ENCODE data around the gene AR.

The AR gene

GRCh38 chrX:67545893-67546495 lies 2.2 kb downstream of the AR start:
- H3K4me1 Mint-ChIP-seq (ENCODE audit: low read depth), result peaks cover 17% of the 10 kb centered on the region
- H3K27ac Mint-ChIP-seq, result no peak overlapping the region
- H3K4me3 Mint-ChIP-seq, result no peak overlapping the region
- no peaks in the 10 kb centered on the region for H3K36me3 Mint-ChIP-seq (ENCODE audit: low read depth)
- intact Hi-C loops (cut with micrococcal nuclease), result no loop called here
- H3K9me3 Mint-ChIP-seq, result no peaks in the 10 kb centered on the region
- H3K27me3 Mint-ChIP-seq, result peaks cover 64% of the 10 kb centered on the region

DNA sequence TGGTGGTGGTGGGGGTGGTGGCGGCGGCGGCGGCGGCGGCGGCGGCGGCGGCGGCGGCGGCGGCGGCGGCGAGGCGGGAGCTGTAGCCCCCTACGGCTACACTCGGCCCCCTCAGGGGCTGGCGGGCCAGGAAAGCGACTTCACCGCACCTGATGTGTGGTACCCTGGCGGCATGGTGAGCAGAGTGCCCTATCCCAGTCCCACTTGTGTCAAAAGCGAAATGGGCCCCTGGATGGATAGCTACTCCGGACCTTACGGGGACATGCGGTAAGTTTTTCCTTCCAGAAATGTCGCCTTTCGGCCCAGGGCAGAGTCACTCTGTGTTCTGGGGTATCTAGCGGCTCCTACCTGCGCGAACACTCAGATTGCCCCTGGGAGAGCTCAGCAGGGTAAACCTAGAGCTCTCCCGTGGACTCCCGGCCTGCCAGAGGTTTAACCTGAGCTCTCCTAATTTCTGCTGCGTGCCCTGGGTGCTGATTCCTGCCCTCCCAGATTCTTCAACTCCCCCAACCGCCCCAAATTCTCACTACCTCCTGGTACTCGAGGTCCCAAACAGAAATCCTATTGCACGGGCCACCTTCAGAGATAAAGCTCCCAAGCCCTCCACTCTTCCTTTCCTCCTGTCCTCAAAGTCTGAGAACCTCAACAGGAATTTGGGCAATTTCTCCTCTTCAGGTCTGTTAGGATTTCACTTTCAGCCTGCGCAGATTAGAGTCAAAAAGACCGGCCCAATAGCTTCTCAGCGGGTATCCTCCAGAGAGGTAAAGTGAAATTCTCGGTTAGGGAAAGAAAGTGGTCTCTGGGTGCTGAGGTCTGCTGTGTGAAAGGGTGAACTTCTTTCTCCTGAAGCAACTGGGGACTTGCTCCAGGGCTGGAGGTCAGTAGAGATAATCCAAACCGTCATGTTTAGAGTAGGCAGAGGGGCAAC lies 2.9 kb downstream of the AR start:
- intact Hi-C loops (cut with micrococcal nuclease), result no loop called here
- Mint-ChIP-seq H3K4me3 (peak overlapping the region; percentile 26), H3K36me3 (ENCODE audit: low read depth) (no peaks in the 10 kb centered on the region), H3K9me3 (no peaks in the 10 kb centered on the region), H3K27ac (no peak overlapping the region), H3K27me3 (peaks cover 64% of the 10 kb centered on the region), H3K4me1 (ENCODE audit: low read depth) (peaks cover 17% of the 10 kb centered on the region)

GRCh38 chrX:67555578-67556203 lies 11.9 kb downstream of the AR start:
- H3K27ac Mint-ChIP-seq, result no peak overlapping the region
- H3K27me3 Mint-ChIP-seq, result no peaks in the 10 kb centered on the region
- no peaks in the 10 kb centered on the region for H3K36me3 Mint-ChIP-seq (ENCODE audit: low read depth)
- no peaks in the 10 kb centered on the region for H3K4me1 Mint-ChIP-seq (ENCODE audit: low read depth)
- H3K4me3 Mint-ChIP-seq, result no peak overlapping the region
- intact Hi-C loops (cut with micrococcal nuclease), result loop anchor here (1.0 kb wide), 1 partner anchor 590 kb away; no protein-coding TSS in a partner anchor
- H3K9me3 Mint-ChIP-seq, result no peaks in the 10 kb centered on the region

- no peak overlapping the region for H3K27ac Mint-ChIP-seq
- intact Hi-C loops (cut with micrococcal nuclease), result no loop called here
These were observed 14.4 kb downstream of the AR start for GRCh38 chrX:67558267-67558666.

DNA sequence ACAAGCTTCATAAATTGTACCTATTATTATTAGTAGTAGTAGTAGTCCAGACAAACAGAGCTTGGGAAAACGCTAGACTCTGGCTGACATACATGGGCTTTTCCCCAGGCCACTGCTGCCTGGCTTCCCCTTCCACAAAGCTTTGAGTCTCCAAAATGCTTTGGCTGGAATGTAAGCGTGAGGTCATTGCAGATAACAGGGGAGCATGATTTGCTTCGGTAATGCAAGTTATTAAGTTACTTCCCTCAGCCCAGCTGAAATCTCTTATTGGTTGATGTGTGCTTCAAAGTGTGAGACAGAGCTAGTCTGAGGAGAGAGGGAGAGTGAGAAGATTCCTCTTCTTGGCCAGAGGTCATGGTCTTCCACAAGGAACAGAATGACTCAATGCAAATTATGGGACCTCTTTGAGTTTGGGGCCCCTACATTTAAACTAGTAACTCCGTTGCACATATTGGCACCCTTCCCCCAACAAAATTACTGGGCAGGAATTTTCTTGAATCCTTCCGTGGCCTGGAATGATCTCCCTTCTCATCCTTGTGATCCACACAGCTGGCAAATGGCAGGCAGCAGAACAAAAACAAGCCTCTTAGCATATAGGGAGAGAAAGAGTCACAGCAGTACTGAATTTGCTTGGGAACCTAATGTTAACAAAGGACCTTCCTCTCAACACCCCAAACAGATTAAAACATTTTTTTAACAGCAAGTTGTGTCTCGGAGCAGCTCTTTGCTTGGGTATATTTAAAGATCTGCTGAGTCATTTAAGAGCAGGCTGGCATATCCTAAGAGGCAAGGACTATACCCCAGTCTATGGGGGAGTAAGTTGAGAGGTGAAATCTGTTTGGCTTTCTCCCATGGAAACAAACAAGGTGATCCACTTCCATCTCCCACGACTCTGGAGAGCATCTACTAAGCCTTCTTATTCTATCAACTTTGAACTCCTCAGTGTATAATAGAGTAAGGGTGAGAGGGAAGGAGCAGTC lies 19.9 kb downstream of the AR start:
- Mint-ChIP-seq H3K27ac (no peak overlapping the region), H3K4me1 (ENCODE audit: low read depth) (no peaks in the 10 kb centered on the region), H3K36me3 (ENCODE audit: low read depth) (no peaks in the 10 kb centered on the region), H3K4me3 (no peak overlapping the region), H3K9me3 (no peaks in the 10 kb centered on the region), H3K27me3 (no peaks in the 10 kb centered on the region)
- intact Hi-C loops (cut with micrococcal nuclease), result no loop called here

More at GRCh38 chrX:67558267-67558666, 14.4 kb downstream of the AR start:
- no peaks in the 10 kb centered on the region for H3K4me1 Mint-ChIP-seq (ENCODE audit: low read depth)
- H3K4me3 Mint-ChIP-seq, result no peak overlapping the region
- H3K9me3 Mint-ChIP-seq, result no peaks in the 10 kb centered on the region
- H3K36me3 Mint-ChIP-seq (ENCODE audit: low read depth), result no peaks in the 10 kb centered on the region
- no peaks in the 10 kb centered on the region for H3K27me3 Mint-ChIP-seq

GRCh38 chrX:67564475-67564874 lies 20.7 kb downstream of the AR start:
- Mint-ChIP-seq H3K4me3 (no peak overlapping the region), H3K9me3 (no peaks in the 10 kb centered on the region), H3K27me3 (no peaks in the 10 kb centered on the region), H3K27ac (no peak overlapping the region), H3K36me3 (ENCODE audit: low read depth) (no peaks in the 10 kb centered on the region), H3K4me1 (ENCODE audit: low read depth) (no peaks in the 10 kb centered on the region)
- intact Hi-C loops (cut with micrococcal nuclease), result no loop called here

DNA sequence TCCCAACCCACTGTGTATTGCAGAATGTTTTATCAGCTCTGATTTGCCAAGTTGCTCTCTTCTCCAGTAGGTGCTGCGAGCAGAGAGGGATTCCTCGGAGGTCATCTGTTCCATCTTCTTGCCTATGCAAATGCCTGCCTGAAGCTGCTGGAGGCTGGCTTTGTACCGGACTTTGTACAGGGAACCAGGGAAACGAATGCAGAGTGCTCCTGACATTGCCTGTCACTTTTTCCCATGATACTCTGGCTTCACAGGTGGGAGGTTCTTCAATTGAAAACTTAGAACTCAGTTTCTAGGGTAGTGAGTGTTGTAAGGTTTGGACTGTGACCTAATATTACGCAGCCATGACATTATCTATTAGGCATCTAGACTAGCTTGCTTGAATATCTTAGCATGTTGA lies 24.9 kb downstream of the AR start:
- Mint-ChIP-seq H3K36me3 (ENCODE audit: low read depth) (no peaks in the 10 kb centered on the region), H3K4me1 (ENCODE audit: low read depth) (no peaks in the 10 kb centered on the region)
- intact Hi-C loops (cut with micrococcal nuclease), result no loop called here

DNA sequence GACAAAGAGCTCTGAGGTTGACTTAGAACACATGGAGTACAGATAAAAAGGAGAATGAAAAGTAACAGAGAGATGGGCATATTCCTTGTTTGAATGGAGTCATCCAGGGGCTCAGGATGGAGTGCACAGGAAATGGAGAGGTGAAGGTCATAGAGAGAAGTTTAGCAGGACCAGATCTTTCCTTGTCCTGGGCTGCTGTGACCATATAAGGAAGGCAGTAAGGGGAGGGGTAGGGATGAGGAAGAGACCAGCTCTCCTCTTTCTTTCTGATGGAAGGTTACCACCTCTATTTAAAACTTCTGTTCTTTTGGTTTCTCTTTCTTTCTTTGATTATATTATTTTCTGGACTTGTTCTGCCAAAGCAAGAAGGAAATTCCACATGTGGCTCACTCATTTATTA lies 27.0 kb downstream of the AR start:
- H3K27me3 Mint-ChIP-seq, result no peaks in the 10 kb centered on the region
- no peak overlapping the region for H3K4me3 Mint-ChIP-seq
- H3K9me3 Mint-ChIP-seq, result no peaks in the 10 kb centered on the region
- no peak overlapping the region for H3K27ac Mint-ChIP-seq
- no peaks in the 10 kb centered on the region for H3K4me1 Mint-ChIP-seq (ENCODE audit: low read depth)
- intact Hi-C loops (cut with micrococcal nuclease), result no loop called here
- H3K36me3 Mint-ChIP-seq (ENCODE audit: low read depth), result no peaks in the 10 kb centered on the region

More for the DNA sequence above, 24.9 kb downstream of the AR start:
- Mint-ChIP-seq H3K27ac (no peak overlapping the region), H3K4me3 (no peak overlapping the region), H3K27me3 (no peaks in the 10 kb centered on the region), H3K9me3 (no peaks in the 10 kb centered on the region)

DNA sequence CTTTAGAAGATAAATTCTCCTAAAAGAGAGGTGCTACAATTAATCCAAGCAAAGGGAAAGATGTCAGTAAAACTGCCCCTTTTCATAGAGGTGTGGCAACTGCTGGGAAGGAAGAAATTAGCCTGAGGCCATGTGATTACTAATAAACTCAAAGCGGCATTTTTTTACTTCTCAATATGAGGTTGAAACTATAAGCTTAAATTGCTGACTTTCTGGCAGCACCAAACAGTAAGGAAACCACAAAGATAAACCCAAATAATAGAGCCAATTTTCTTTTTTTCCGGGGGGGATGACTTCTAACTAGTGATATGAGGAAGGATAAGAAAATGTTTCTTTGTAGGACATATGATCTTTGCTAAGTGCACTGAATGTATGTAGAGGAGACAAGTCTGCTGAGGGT lies 30.9 kb downstream of the AR start:
- H3K27ac Mint-ChIP-seq, result no peak overlapping the region
- H3K27me3 Mint-ChIP-seq, result no peaks in the 10 kb centered on the region
- H3K4me3 Mint-ChIP-seq, result no peak overlapping the region
- H3K9me3 Mint-ChIP-seq, result no peaks in the 10 kb centered on the region
- H3K4me1 Mint-ChIP-seq (ENCODE audit: low read depth), result no peaks in the 10 kb centered on the region
- intact Hi-C loops (cut with micrococcal nuclease), result no loop called here
- no peaks in the 10 kb centered on the region for H3K36me3 Mint-ChIP-seq (ENCODE audit: low read depth)

GRCh38 chrX:67582436-67582835 lies 38.6 kb downstream of the AR start:
- intact Hi-C loops (cut with micrococcal nuclease), result no loop called here
- H3K27ac Mint-ChIP-seq, result no peak overlapping the region
- peaks cover 2% of the 10 kb centered on the region for H3K27me3 Mint-ChIP-seq
- no peak overlapping the region for H3K4me3 Mint-ChIP-seq
- H3K4me1 Mint-ChIP-seq (ENCODE audit: low read depth), result no peaks in the 10 kb centered on the region
- H3K9me3 Mint-ChIP-seq, result no peaks in the 10 kb centered on the region
- H3K36me3 Mint-ChIP-seq (ENCODE audit: low read depth), result no peaks in the 10 kb centered on the region

- no peak overlapping the region for H3K4me3 Mint-ChIP-seq
- intact Hi-C loops (cut with micrococcal nuclease), result no loop called here
- no peaks in the 10 kb centered on the region for H3K36me3 Mint-ChIP-seq (ENCODE audit: low read depth)
- peaks cover 2% of the 10 kb centered on the region for H3K27me3 Mint-ChIP-seq
- no peak overlapping the region for H3K27ac Mint-ChIP-seq
- H3K9me3 Mint-ChIP-seq, result no peaks in the 10 kb centered on the region
- H3K4me1 Mint-ChIP-seq (ENCODE audit: low read depth), result no peaks in the 10 kb centered on the region
These were observed 39.4 kb downstream of the AR start for GRCh38 chrX:67583171-67583570.

DNA sequence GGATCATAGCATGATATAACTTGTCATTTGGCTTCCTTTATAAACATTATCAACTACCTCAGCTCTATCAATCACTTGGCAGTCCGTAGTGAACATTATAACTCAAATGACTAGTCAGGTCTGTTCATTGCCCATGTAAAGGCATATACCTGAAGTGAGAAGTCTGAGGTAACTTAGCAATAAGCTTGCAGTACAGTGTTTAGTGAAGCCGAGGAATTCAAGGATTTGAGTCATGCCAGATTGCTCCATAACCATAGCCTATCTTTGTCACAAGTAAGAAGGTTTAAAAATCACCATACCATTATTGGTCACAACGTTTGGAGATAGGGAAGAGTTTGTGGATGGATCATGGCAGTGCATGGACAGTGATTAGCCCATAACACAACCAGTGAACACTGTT lies 41.6 kb downstream of the AR start:
- Mint-ChIP-seq H3K4me3 (no peak overlapping the region), H3K27me3 (peaks cover 2% of the 10 kb centered on the region), H3K36me3 (ENCODE audit: low read depth) (no peaks in the 10 kb centered on the region), H3K27ac (no peak overlapping the region), H3K4me1 (ENCODE audit: low read depth) (no peaks in the 10 kb centered on the region), H3K9me3 (no peaks in the 10 kb centered on the region)
- intact Hi-C loops (cut with micrococcal nuclease), result no loop called here

DNA sequence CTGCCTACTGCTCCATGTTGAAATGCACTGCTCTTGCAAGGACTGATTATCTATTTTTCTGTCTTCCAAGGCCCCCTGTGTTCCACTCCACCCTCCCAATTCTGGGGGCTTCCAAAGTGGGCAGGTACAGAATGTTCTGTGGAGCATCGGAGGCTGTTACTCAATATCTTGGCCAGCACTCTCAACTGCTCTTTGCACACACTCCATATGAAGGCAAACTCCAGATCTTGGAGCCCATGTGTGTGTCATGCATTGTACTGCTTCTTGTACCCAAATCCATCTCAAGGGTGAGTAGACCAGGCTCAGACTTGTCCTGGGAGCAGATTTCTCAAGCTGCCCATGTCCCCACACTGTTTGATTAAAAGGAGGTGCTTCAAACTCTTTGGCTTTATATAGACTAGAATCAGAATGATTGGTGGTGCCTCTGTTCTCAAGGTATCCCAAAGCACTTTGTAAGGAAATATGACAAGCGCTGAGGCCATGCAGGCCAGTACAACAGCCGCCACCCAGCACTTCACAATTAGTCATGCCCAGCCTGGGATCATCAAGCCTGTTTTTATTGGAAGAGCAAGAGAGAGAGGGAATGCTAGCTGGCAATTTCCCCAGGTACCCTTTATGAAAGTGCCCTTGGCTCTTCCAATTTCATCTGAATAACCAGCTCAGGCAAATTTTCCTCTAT lies 44.3 kb downstream of the AR start:
- intact Hi-C loops (cut with micrococcal nuclease), result no loop called here
- Mint-ChIP-seq H3K4me1 (ENCODE audit: low read depth) (no peaks in the 10 kb centered on the region), H3K27ac (no peak overlapping the region), H3K9me3 (no peaks in the 10 kb centered on the region), H3K36me3 (ENCODE audit: low read depth) (no peaks in the 10 kb centered on the region), H3K27me3 (no peaks in the 10 kb centered on the region), H3K4me3 (no peak overlapping the region)
